HepG2 (cell line): ENCODE data around the gene JDP2. TPM values are rescaled to one million over a fixed set of nuclear protein-coding genes. Genes with fewer than 3 reads are reported as not detected.

Experiments
- ARID4A ChIP-seq: sonication (generic); formaldehyde crosslinking; IDR thresholded peaks from 2 replicates; pipeline ENCODE4 v1.5.0; 2020; ENCODE audit warnings: mild to moderate bottlenecking, missing genetic modification reagents, borderline replicate concordance
- CERS6 ChIP-seq: sonication (generic); formaldehyde crosslinking; IDR thresholded peaks from 2 replicates; pipeline ENCODE4 v1.5.0; 2020; ENCODE audit warnings: missing genetic modification reagents
- HDAC6 ChIP-seq: fragments of 200-600 bp; sonication (generic); IDR thresholded peaks from 2 replicates; pipeline ENCODE4 v1.7.0; 2017; ENCODE audit warnings: mild to moderate bottlenecking, antibody characterized with exemption, low read length, low read depth
- KDM5A ChIP-seq: fragments of 200-600 bp; sonication (generic); IDR thresholded peaks from 2 replicates; pipeline ENCODE4 v1.7.0; 2018; ENCODE audit warnings: antibody characterized with exemption, mild to moderate bottlenecking, low read length, borderline replicate concordance
- KLF16 ChIP-seq, 2 experiments: sonication (generic) in 1 of 2; formaldehyde crosslinking in 1 of 2; IDR thresholded peaks; 2 replicates each; pipeline versions ENCODE4 v1.6.1 to v1.8.0; 2016 to 2023; ENCODE audit warnings: missing genetic modification reagents in 2 of 2, missing compliant biosample characterization in 1 of 2
- MED13 ChIP-seq: sonication (generic); formaldehyde crosslinking; IDR thresholded peaks from 2 replicates; pipeline ENCODE4 v1.5.0; 2020; ENCODE audit warnings: missing genetic modification reagents
- MXD4 ChIP-seq: IDR thresholded peaks from 2 replicates; pipeline ENCODE4 v1.6.1; 2016; ENCODE audit warnings: mild to moderate bottlenecking, missing biosample characterization, missing genetic modification reagents
- SYNCRIP ChIP-seq: fragments of 200-400 bp; formaldehyde crosslinking; IDR thresholded peaks from 2 replicates; pipeline ENCODE4 v1.6.1; 2018; ENCODE audit warnings: mild to moderate bottlenecking, low read depth, low read length; ENCODE audit not compliant: insufficient read depth
- TP53 ChIP-seq: sonication (generic); formaldehyde crosslinking; conservative IDR thresholded peaks from 2 replicates; pipeline ENCODE4 v1.4.0; 2020; ENCODE audit warnings: missing genetic modification reagents
- ZBTB39 ChIP-seq: sonication (generic); formaldehyde crosslinking; IDR thresholded peaks from 2 replicates; pipeline ENCODE4 v1.5.0; 2020; ENCODE audit warnings: missing genetic modification reagents
- ZFP36L2 ChIP-seq: sonication (generic); formaldehyde crosslinking; IDR thresholded peaks from 2 replicates; pipeline ENCODE4 v1.4.0; 2020; ENCODE audit warnings: missing genetic modification reagents
- ZFP90 ChIP-seq: sonication (generic); formaldehyde crosslinking; IDR thresholded peaks from 2 replicates; pipeline ENCODE4 v1.8.0; 2022; ENCODE audit warnings: missing genetic modification reagents, mild to moderate bottlenecking, inconsistent platforms, borderline replicate concordance
- ZFY ChIP-seq: sonication (generic); formaldehyde crosslinking; IDR thresholded peaks from 2 replicates; pipeline ENCODE4 v1.4.0; 2020; ENCODE audit warnings: missing genetic modification reagents
- ZNF138 ChIP-seq: sonication (generic); formaldehyde crosslinking; IDR thresholded peaks from 2 replicates; pipeline ENCODE4 v1.5.0; 2020; ENCODE audit warnings: mild to moderate bottlenecking, low read depth, missing genetic modification reagents
- ZNF280D ChIP-seq: sonication (generic); formaldehyde crosslinking; IDR thresholded peaks from 2 replicates; pipeline ENCODE4 v1.5.1; 2020; ENCODE audit warnings: mild to moderate bottlenecking, missing genetic modification reagents
- ZNF382 ChIP-seq: sonication (generic); formaldehyde crosslinking; IDR thresholded peaks from 2 replicates; pipeline ENCODE4 v1.5.0; 2020; ENCODE audit warnings: missing genetic modification reagents, mild to moderate bottlenecking, borderline replicate concordance
- ZNF598 ChIP-seq: sonication (generic); formaldehyde crosslinking; IDR thresholded peaks from 2 replicates; pipeline ENCODE4 v1.5.1; 2020; ENCODE audit warnings: mild to moderate bottlenecking, missing genetic modification reagents, borderline replicate concordance
- polyA plus RNA-seq, 8 experiments: library from polyadenylated mRNA; depleted of rRNA in 3 of 8; stranded (reverse) in 7 of 8; unstranded in 1 of 8; fragments of >200 nt; fragmentation: Illumina TruSeq in 4 of 8; extraction: Trizol in 4 of 8; gene quantifications; 2 replicates each; pipeline versions ENCODE4 v1.2.1 to v1.2.3, GENCODE V29; 2011 to 2016; ENCODE audit warnings: low read depth in 4 of 8, missing spikeins in 1 of 8, mixed read lengths in 1 of 8; ENCODE audit not compliant: insufficient read depth in 1 of 8
- total RNA-seq, 5 experiments: library from RNA; depleted of rRNA; stranded (reverse); fragments of >200 nt; fragmentation: Illumina TruSeq; extraction: Trizol; gene quantifications; 2 replicates each; pipeline ENCODE4 v1.2.3, GENCODE V29; 2016; ENCODE audit warnings: low read depth in 1 of 5

Gene JDP2
- total and polyA plus RNA-seq, 2 of the 13 experiments (the other 11 are each of a cell fraction or from before 2014, with no cell fraction given), result 8.0 to 8.9 TPM

GRCh38 chr14:75427482-75428229 lies at the start of gene JDP2 (continued):
- TF ChIP-seq ZNF138 (no peak), ZNF280D (CRISPR knock-in tag) (no peak), ZNF382 (no peak), CERS6 (CRISPR knock-in tag) (no peak), ARID4A (CRISPR knock-in tag) (peak; percentile 69; the same call in 1 of the 2 replicates), ZFY (0 out of 2 replicates have a peak, but pooled peaks have one; percentile 21), KLF16 (CRISPR knock-in tag; IDR thresholded peaks at IDR 0.05) (peak in 1 of 2 experiments; percentile 64; a peak in 1 of 4 replicates), ZFP36L2 (CRISPR knock-in tag) (no peak), KDM5A (no peak), ZNF598 (0 out of 2 replicates have a peak, but pooled peaks have one; percentile 25), HDAC6 (no peak), ZBTB39 (CRISPR knock-in tag) (no peak), MXD4 (CRISPR knock-in tag) (no peak), ZFP90 (CRISPR knock-in tag) (no peak), MED13 (no peak), SYNCRIP (no peak), TP53 (CRISPR knock-in tag) (no peak)
